Ovary (tissue), 9 donors: ENCODE measurements around the gene PDCD6IP. TPM values are rescaled to one million over a fixed set of nuclear protein-coding genes. Genes with fewer than 3 reads are reported as not detected.

ENCODE experiments used
- DNase-seq, 5 donors: peaks; one replicate each; pipeline ENCODE4 v3.0.0-alpha.2; 2019 to 2020
- H3K27ac ChIP-seq, 2 donors: fragments of 200-600 bp; one replicate each; pipeline versions ENCODE4 v1.5.1 to v1.8.0; 2019 to 2022
- H3K27me3 ChIP-seq: fragments of 200-600 bp; one replicate; pipeline ENCODE4 v1.8.0; 2022
- H3K36me3 ChIP-seq: fragments of 200-600 bp; sonication (generic); one replicate; pipeline ENCODE4 v1.5.1; 2019
- H3K4me1 ChIP-seq: one replicate; pipeline ENCODE4 v1.8.1; 2013; ENCODE audit warnings: mild to moderate bottlenecking, moderate library complexity; ENCODE audit not compliant: insufficient read depth
- H3K4me3 ChIP-seq: fragments of 200-600 bp; sonication (generic); one replicate; pipeline ENCODE4 v1.5.1; 2017
- H3K9me3 ChIP-seq, 2 donors: fragments of 200-600 bp in 1 of 2; sonication (generic) in 1 of 2; one replicate each; pipeline versions ENCODE4 v1.5.1 to v1.8.1; 2013 to 2019; ENCODE audit warnings: mild to moderate bottlenecking in 1 of 2, moderate library complexity in 1 of 2
- EP300 ChIP-seq: sonication (generic); formaldehyde crosslinking; IDR thresholded peaks from one replicate; pipeline ENCODE4 v1.6.1; 2017; ENCODE audit warnings: antibody characterized with exemption
- POLR2A ChIP-seq: fragments of 450-650 bp; IDR thresholded peaks from one replicate; pipeline ENCODE4 v1.6.1; 2017; ENCODE audit warnings: antibody characterized with exemption, mild to moderate bottlenecking, moderate library complexity
- WGBS, 3 donors: extraction: QIAGEN DNeasy Blood & Tissue Kit in 1 of 3; methylation state at CpG; one replicate each; pipeline versions ENCODE4 v1.1.5 to v1.1.7; 2013 to 2017; 5-methylcytosine and 5-hydroxymethylcytosine counted together
- intact Hi-C, 4 donors: fragments of 100-400 bp; cut with DNase I; formaldehyde crosslinking; loops; one replicate each; pipeline versions ENCODE4 v1.11.0 to v1.15.1; 2022 to 2023
- polyA plus RNA-seq, 2 donors: library from polyadenylated mRNA; stranded (reverse); fragments of 200-250 nt in 1 of 2; fragments of 350-450 nt in 1 of 2; fragmentation: Illumina TruSeq in 1 of 2; extraction: RNeasy Lipid Tissue Mini Kit (QIAGEN cat#74804) in 1 of 2; gene quantifications; one replicate each; pipeline ENCODE4 v1.2.3, GENCODE V29; 2013 to 2014
- total RNA-seq, 7 donors: library from RNA; depleted of rRNA in 2 of 7; stranded (reverse); fragments of >200 nt in 2 of 7; fragmentation: NEBNext Ultra II Directional in 3 of 7; extraction: Animal tissue kit (Norgen Biotek cat#: 25700) in 3 of 7; gene quantifications; one replicate each; pipeline versions ENCODE4 v1.1.0 to v1.2.4, GENCODE V29; 2016 to 2023
- TF ChIP-seq, protein P1 (sequence below), 3 donors: fragments of 450-650 bp in 2 of 3; fragments of 200-600 bp in 1 of 3; IDR thresholded peaks; one replicate each; pipeline versions ENCODE4 v1.5.1 to v1.8.0; 2016 to 2022; ENCODE audit warnings: antibody characterized with exemption in 3 of 3, mild to moderate bottlenecking in 1 of 3
- donor health status: DM: no; HTN: no; CAD: no; lungs with moderate emphysema.
- donor health status: DM: no; HTN: no; CAD: no.
- donor health status: Bipolar disorder and iron deficiency.
- donor health status: DM: yes; HTN: yes; CAD: no.
- donor health status: DM: no; HTN: no; CAD: no.
- donor health status: DM: yes; HTN: yes; CAD: no.

PDCD6IP gene
- total and polyA plus RNA-seq, 9 donors = 40.0 to 166 (median 126) TPM

DNA sequence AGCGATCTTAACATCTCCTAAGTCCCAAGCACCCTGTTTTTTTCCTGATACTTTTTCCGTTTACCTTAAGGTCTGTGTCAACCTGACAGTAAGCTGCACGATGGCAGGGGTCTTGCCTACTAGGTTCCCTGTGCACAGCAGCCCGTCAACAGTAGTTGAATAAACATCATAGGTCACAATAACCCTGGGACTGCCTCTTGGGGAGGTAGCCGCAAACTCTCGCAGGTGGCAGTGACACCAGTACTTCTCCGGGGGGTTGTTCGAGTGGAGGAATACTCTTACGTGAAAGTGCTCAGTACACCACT is 365 bp upstream of the PDCD6IP start:
- Histone ChIP-seq H3K27ac (peak overlapping the region; percentile 27 to 68), H3K36me3 (no peaks in the 10 kb centered on the region), H3K4me3 (peak overlapping the region; percentile 75), H3K27me3 (no peaks in the 10 kb centered on the region), H3K4me1 (peaks cover 3% of the 10 kb centered on the region), H3K9me3 (no peaks in the 10 kb centered on the region)
- WGBS, 3 donors = 0 to 1% (median 0%) methylated on average over 9 of the region's 9 CpGs
- DNase-seq = no peak
- TF ChIP-seq, protein P1, sequence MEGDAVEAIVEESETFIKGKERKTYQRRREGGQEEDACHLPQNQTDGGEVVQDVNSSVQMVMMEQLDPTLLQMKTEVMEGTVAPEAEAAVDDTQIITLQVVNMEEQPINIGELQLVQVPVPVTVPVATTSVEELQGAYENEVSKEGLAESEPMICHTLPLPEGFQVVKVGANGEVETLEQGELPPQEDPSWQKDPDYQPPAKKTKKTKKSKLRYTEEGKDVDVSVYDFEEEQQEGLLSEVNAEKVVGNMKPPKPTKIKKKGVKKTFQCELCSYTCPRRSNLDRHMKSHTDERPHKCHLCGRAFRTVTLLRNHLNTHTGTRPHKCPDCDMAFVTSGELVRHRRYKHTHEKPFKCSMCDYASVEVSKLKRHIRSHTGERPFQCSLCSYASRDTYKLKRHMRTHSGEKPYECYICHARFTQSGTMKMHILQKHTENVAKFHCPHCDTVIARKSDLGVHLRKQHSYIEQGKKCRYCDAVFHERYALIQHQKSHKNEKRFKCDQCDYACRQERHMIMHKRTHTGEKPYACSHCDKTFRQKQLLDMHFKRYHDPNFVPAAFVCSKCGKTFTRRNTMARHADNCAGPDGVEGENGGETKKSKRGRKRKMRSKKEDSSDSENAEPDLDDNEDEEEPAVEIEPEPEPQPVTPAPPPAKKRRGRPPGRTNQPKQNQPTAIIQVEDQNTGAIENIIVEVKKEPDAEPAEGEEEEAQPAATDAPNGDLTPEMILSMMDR (IDR thresholded peaks at IDR 0.05) = no peak
- TF ChIP-seq EP300 = no peak
- no peak for TF ChIP-seq POLR2A
- intact Hi-C loops = no loop called here

DNA sequence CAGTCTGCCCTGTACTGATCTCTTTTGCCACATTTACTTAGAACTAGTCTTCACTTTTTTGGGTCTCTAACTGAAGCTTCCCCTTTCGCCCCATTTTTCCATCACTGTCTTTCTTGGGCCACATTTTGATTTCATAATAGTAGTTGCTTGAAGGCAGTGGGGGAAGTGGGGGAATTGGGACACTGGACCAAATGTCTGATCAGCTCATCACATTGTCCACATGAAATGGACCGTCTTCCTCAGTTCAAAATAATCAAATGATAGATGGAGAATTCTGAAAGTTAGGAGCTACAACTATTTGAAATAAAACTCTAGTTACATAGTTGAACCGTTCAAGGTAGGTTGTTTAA is 747 bp downstream of the PDCD6IP start:
- Histone ChIP-seq H3K27me3 (no peaks in the 10 kb centered on the region), H3K4me3 (peak overlapping the region; percentile 75), H3K4me1 (peaks cover 3% of the 10 kb centered on the region), H3K27ac (peak overlapping the region in 1 of 2 donors; percentile 68), H3K36me3 (no peaks in the 10 kb centered on the region), H3K9me3 (no peaks in the 10 kb centered on the region)
- no peak for TF ChIP-seq POLR2A
- no peak for TF ChIP-seq EP300
- TF ChIP-seq, protein P1 (IDR thresholded peaks at IDR 0.05) = no peak
- no peak for DNase-seq
- WGBS, 3 donors = 6 to 11% (median 8%) methylated on average over 3 of the region's 3 CpGs
- intact Hi-C loops = no loop called here

DNA sequence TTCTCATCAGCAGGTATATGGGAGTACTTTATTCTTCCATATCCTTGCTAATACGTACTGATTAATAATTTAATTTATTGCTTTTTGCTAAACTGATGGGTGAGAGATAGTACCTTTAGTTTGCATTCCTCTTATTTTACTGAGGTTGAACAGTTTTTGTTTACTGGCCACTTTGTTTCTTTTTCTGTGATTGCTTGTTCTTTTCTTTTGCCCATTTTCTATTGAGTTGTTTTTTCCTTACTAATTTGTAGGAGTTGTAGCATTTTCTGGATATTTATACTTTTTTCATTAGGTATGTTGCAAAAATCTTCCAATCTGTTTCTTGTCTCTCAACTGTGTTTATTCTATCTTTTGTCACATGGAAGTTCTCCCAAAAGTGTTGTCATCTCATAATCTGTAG is 4.8 kb downstream of the PDCD6IP start:
- Histone ChIP-seq H3K27ac (no peak overlapping the region), H3K9me3 (no peaks in the 10 kb centered on the region), H3K36me3 (no peaks in the 10 kb centered on the region), H3K27me3 (no peaks in the 10 kb centered on the region), H3K4me3 (no peak overlapping the region), H3K4me1 (peaks cover 3% of the 10 kb centered on the region)
- WGBS, 3 donors = 92 to 100% (median 98%) methylated on average over 1 of the region's 1 CpG
- intact Hi-C loops = no loop called here
- TF ChIP-seq, protein P1 (IDR thresholded peaks at IDR 0.05) = no peak
- TF ChIP-seq EP300 = no peak
- no peak for TF ChIP-seq POLR2A
- no peak for DNase-seq

DNA sequence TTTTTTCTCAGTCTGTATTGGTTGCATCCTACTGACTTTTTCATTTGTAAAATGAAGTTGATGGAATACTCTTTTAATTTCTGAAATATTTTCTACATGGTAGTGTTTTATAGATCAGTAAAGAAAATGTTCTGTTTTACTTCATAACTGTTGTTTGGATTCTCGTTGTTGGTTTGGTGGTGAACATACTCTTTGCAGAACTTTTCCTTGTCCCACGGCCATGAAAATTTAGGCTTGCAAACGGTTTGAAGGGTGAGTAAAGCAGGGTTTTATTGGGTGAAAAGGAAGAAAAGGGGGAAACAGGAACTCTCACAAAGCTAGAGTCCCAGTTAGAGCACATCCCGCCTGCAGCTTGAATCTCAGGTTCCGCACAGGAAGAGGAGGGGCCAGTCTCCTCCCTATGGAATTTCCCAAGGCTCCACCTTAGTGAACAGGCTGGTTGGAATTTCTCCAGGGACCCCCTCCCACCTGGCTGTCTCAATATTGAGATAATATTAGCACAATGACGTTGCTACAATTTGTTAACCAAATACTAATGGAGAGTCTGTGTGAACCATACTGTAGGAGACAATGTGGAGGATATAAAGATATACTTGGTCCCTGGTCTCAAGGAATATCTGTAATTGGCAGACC is 5.6 kb downstream of the PDCD6IP start:
- intact Hi-C loops = no loop called here
- H3K36me3 ChIP-seq = no peaks in the 10 kb centered on the region
- TF ChIP-seq, protein P1 (IDR thresholded peaks at IDR 0.05) = no peak
- TF ChIP-seq EP300 = no peak
- no peaks in the 10 kb centered on the region for H3K9me3 ChIP-seq
- no peak for DNase-seq
- H3K4me3 ChIP-seq = no peak overlapping the region
- peaks cover 3% of the 10 kb centered on the region for H3K4me1 ChIP-seq
- WGBS, 3 donors = 84 to 95% (median 84%) methylated on average over 6 of the region's 6 CpGs
- no peaks in the 10 kb centered on the region for H3K27me3 ChIP-seq
- no peak overlapping the region for H3K27ac ChIP-seq
